K562 (cell line): ENCODE results near the gene ANO1.

Experiments used
- BACH1 ChIP-seq: fragments of 200-800 bp; sonication (Bioruptor generic); IDR thresholded peaks from 2 replicates; pipeline ENCODE4 v1.6.1; 2016; ENCODE audit warnings: missing genetic modification characterization, missing compliant biosample characterization
- CHAMP1 ChIP-seq: fragments of 450-650 bp; IDR thresholded peaks from 2 replicates; pipeline ENCODE4 v1.6.1; 2016; ENCODE audit warnings: mild to moderate bottlenecking
- CHD2 ChIP-seq: IDR thresholded peaks from 2 replicates; pipeline ENCODE4 v1.6.1; 2011; ENCODE audit warnings: low read depth, low read length
- DNMT1 ChIP-seq: fragments of 450-650 bp; IDR thresholded peaks from 2 replicates; pipeline ENCODE4 v1.6.1; 2016; ENCODE audit warnings: antibody characterized with exemption, mild to moderate bottlenecking
- EZH2 ChIP-seq: IDR thresholded peaks from 2 replicates; pipeline ENCODE4 v1.6.1; 2012; ENCODE audit warnings: low read depth, mild to moderate bottlenecking, inconsistent platforms, low read length, borderline replicate concordance
- HCFC1 ChIP-seq: IDR thresholded peaks from 2 replicates; pipeline ENCODE4 v1.6.1; 2012; ENCODE audit warnings: low read depth, low read length, improper control_type of control experiment
- NR2C1 ChIP-seq, 2 experiments: fragments of 450-650 bp; IDR thresholded peaks; 2 replicates each; pipeline ENCODE4 v1.6.1; 2017; ENCODE audit warnings: mild to moderate bottlenecking in 2 of 2, antibody characterized with exemption in 1 of 2, inconsistent platforms in 1 of 2, missing compliant biosample characterization in 1 of 2, missing genetic modification characterization in 1 of 2
- TEAD2 ChIP-seq: fragments of 450-650 bp; IDR thresholded peaks from 2 replicates; pipeline ENCODE4 v1.6.1; 2016; ENCODE audit warnings: missing genetic modification characterization, control low read depth, missing compliant biosample characterization

GRCh38 chr11:70182266-70182665, 104.1 kb downstream of the ANO1 start:
- TF ChIP-seq CHAMP1 (no peak), TEAD2 (tag) (no peak), BACH1 (tag) (no peak), EZH2 (no peak), CHD2 (no peak), NR2C1 (IDR thresholded peaks at IDR 0.05) (no peak), NR2C1 (tag; IDR thresholded peaks at IDR 0.05) (no peak), HCFC1 (no peak), DNMT1 (no peak)
